Measurements from ENCODE around the gene NPHP4. TPM values are rescaled to one million over a fixed set of nuclear protein-coding genes. Genes with fewer than 3 reads are reported as not detected.

NPHP4 gene
- total and polyA plus RNA-seq, 9 of the 15 experiments (the other 6 are each of a cell fraction or from before 2014, with no cell fraction given), result 0.52 to 26.2 (median 6.7) TPM

- Histone ChIP-seq H3K79me2 (ENCODE audit: control insufficient read depth, insufficient read depth, low read length) (no peaks in the 10 kb centered on the region), H3K27me3 (ENCODE audit: control insufficient read depth in 2 of 2, insufficient read depth in 2 of 2, low read length in 2 of 2) (0 out of 5 replicates have a peak, but pooled peaks cover 0 to 3% of the 10 kb centered on the region in 2 experiments), H2AFZ (ENCODE audit: low read depth, low read length) (no peak overlapping the region), H3K9me3 (replicated peaks; ENCODE audit: control insufficient read depth, insufficient read depth, low read depth, low read length) (no peaks in the 10 kb centered on the region), H3K36me3 (ENCODE audit: control insufficient read depth, insufficient read depth, low read length) (peaks cover 9% of the 10 kb centered on the region; the same call in 1 of the 3 replicates), H3K9me1 (ENCODE audit: control insufficient read depth, insufficient read depth, low read length) (no peaks in the 10 kb centered on the region), H3K4me2 (ENCODE audit: insufficient read depth, low read length) (no peak overlapping the region), H3K27ac (ENCODE audit: extremely low read depth, low read depth, low read length) (no peak overlapping the region), H3K4me1 (replicated peaks in 1 of 2; ENCODE audit: control insufficient read depth in 2 of 2, insufficient read depth in 2 of 2, low read length in 2 of 2) (peaks cover 0 to 20% of the 10 kb centered on the region in 2 experiments; a peak in 1 of 5 replicates), H3K9ac (ENCODE audit: insufficient read depth in 1 of 2, low read depth in 2 of 2, low read length in 2 of 2) (no peak overlapping the region), H3K4me3 (no peak overlapping the region), H4K20me1 (replicated peaks; ENCODE audit: control insufficient read depth, insufficient read depth, low read length) (no peaks in the 10 kb centered on the region; the same call in 1 of the 2 replicates)
- DNase-seq (ENCODE audit: extremely low read depth in 1 of 4, low spot score in 3 of 4) (no peak), FAIRE-seq (no peak), ATAC-seq (no peak)
- POLR2A ChIA-PET, result interaction anchor here (0.6 kb wide), 1 partner anchor 1225 kb away, joined by 3 read pairs; no protein-coding TSS in a partner anchor
- BruUV-seq (replicated peaks), result no TSS peak
- in situ Hi-C loops (cut with MboI), result no loop called here
- WGBS (ENCODE audit: insufficient coverage, low coverage, missing lambda C conversion rate), result 67% methylated on average over 16 of the region's 16 CpGs
- intact Hi-C loops (cut with micrococcal nuclease), result no loop called here
- CTCF ChIA-PET (ENCODE audit: low intra/inter-chr PET ratio), result no interaction called here
- TF ChIP-seq ZNF717 (CRISPR knock-in tag; IDR thresholded peaks at IDR 0.05) (no peak), E2F1 (CRISPR knock-in tag; IDR thresholded peaks at IDR 0.05) (no peak), RERE (CRISPR knock-in tag; IDR thresholded peaks at IDR 0.05; ENCODE audit: borderline replicate concordance) (no peak), KLF6 (CRISPR knock-in tag; IDR thresholded peaks at IDR 0.05; ENCODE audit: borderline replicate concordance) (no peak), MCM2 (IDR thresholded peaks at IDR 0.05; ENCODE audit: low read depth) (no peak), NFXL1 (CRISPR knock-in tag; IDR thresholded peaks at IDR 0.05) (no peak), HEY1 (CRISPR knock-in tag; IDR thresholded peaks at IDR 0.05; ENCODE audit: borderline replicate concordance) (no peak), SIRT6 (IDR thresholded peaks at IDR 0.05; ENCODE audit: low read depth, low read length) (no peak), RBBP5 (IDR thresholded peaks at IDR 0.05; ENCODE audit: borderline replicate concordance, insufficient read depth, low read length, poor library complexity, severe bottlenecking) (no peak), MEIS2 (IDR thresholded peaks at IDR 0.05; ENCODE audit: partially characterized antibody) (no peak), ZNF224 (CRISPR knock-in tag; IDR thresholded peaks at IDR 0.05) (no peak), ZMIZ1 (IDR thresholded peaks at IDR 0.05; ENCODE audit: low read depth in 2 of 2, low read length in 2 of 2) (no peak), CC2D1A (IDR thresholded peaks at IDR 0.05) (no peak)
Observed at GRCh38 chr1:5859766-5860165, 132.5 kb downstream of the NPHP4 start.
